ENCODE measurements around the gene OST4.
A peak's percentile ranks its signal among the peaks of the same experiment; 100 is the strongest.
"Not testable (repeated sequence)": the region's sequence is repeated elsewhere in the genome, so short reads cannot be mapped to it uniquely, and the experiment has no call there.

The OST4 gene

GRCh38 chr2:27076323-27076722 is 4.9 kb upstream of the OST4 start:
- H3K9me3 ChIP-seq (ENCODE audit: low read length), result no peaks in the 10 kb centered on the region
- TF ChIP-seq EZH2 (IDR thresholded peaks at IDR 0.05; ENCODE audit: borderline replicate concordance, low read length) (no peak), CTCF (IDR thresholded peaks at IDR 0.05; ENCODE audit: low read length) (no peak)
- no peaks in the 10 kb centered on the region for H3K9me2 ChIP-seq (ENCODE audit: low read depth, low read length)
- H3F3A ChIP-seq (ENCODE audit: insufficient read depth, low read length), result no peaks in the 10 kb centered on the region
- no peaks in the 10 kb centered on the region for H3K36me3 ChIP-seq (ENCODE audit: insufficient read depth, low read length)
- no peaks in the 10 kb centered on the region for H4K20me1 ChIP-seq (ENCODE audit: insufficient read depth, low read length)
- H3K27ac ChIP-seq (ENCODE audit: low read depth, low read length, poor library complexity, severe bottlenecking), result no peak overlapping the region
- no peak overlapping the region for H2AFZ ChIP-seq (ENCODE audit: low read length)
- no peaks in the 10 kb centered on the region; the same call in 1 of the 2 replicates for H3K27me3 ChIP-seq (ENCODE audit: insufficient read depth, low read length)
- H3K4me2 ChIP-seq (ENCODE audit: low read length), result no peak overlapping the region
- no peak overlapping the region for H3K4me3 ChIP-seq (ENCODE audit: low read depth, low read length, poor library complexity, severe bottlenecking)
- no peak overlapping the region for H3K9ac ChIP-seq (ENCODE audit: low read length)
- H3K4me1 ChIP-seq (ENCODE audit: insufficient read depth, low read length, severe bottlenecking), result peaks cover 38% of the 10 kb centered on the region
- no peaks in the 10 kb centered on the region for H3K79me2 ChIP-seq (ENCODE audit: insufficient read depth, low read length)

GRCh38 chr2:27075566-27075871 is 4.1 kb upstream of the OST4 start:
- not testable (repeated sequence) for H3K4me3 ChIP-seq (ENCODE audit: low read depth, low read length, poor library complexity, severe bottlenecking); H3K9me3 ChIP-seq (ENCODE audit: low read length); H3K9me2 ChIP-seq (ENCODE audit: low read depth, low read length); H4K20me1 ChIP-seq (ENCODE audit: insufficient read depth, low read length); H3K79me2 ChIP-seq (ENCODE audit: insufficient read depth, low read length); H3F3A ChIP-seq (ENCODE audit: insufficient read depth, low read length); H3K9ac ChIP-seq (ENCODE audit: low read length); H3K36me3 ChIP-seq (ENCODE audit: insufficient read depth, low read length); H3K27me3 ChIP-seq (ENCODE audit: insufficient read depth, low read length); H2AFZ ChIP-seq (ENCODE audit: low read length)
- peak overlapping the region; percentile 59 for H3K27ac ChIP-seq (ENCODE audit: low read depth, low read length, poor library complexity, severe bottlenecking)
- peak overlapping the region; percentile 42 for H3K4me2 ChIP-seq (ENCODE audit: low read length)
- peaks cover 41% of the 10 kb centered on the region for H3K4me1 ChIP-seq (ENCODE audit: insufficient read depth, low read length, severe bottlenecking)

GRCh38 chr2:27074738-27075565 is 3.5 kb upstream of the OST4 start:
- Histone ChIP-seq H3K4me3 (ENCODE audit: low read depth, low read length, poor library complexity, severe bottlenecking) (no peak overlapping the region), H3K36me3 (ENCODE audit: insufficient read depth, low read length) (peaks cover 5% of the 10 kb centered on the region; the same call in 1 of the 2 replicates), H3K27ac (ENCODE audit: low read depth, low read length, poor library complexity, severe bottlenecking) (peak overlapping the region; percentile 59), H3K9me3 (ENCODE audit: low read length) (no peaks in the 10 kb centered on the region), H3K27me3 (ENCODE audit: insufficient read depth, low read length) (no peaks in the 10 kb centered on the region; the same call in 1 of the 2 replicates), H3K9me2 (ENCODE audit: low read depth, low read length) (no peaks in the 10 kb centered on the region), H3K9ac (ENCODE audit: low read length) (no peak overlapping the region; the same call in 1 of the 2 replicates), H3K79me2 (ENCODE audit: insufficient read depth, low read length) (peaks cover 10% of the 10 kb centered on the region; the same call in 1 of the 2 replicates), H3K4me1 (ENCODE audit: insufficient read depth, low read length, severe bottlenecking) (peaks cover 47% of the 10 kb centered on the region), H3K4me2 (ENCODE audit: low read length) (peak overlapping the region; percentile 42), H3F3A (ENCODE audit: insufficient read depth, low read length) (no peaks in the 10 kb centered on the region), H2AFZ (ENCODE audit: low read length) (no peak overlapping the region), H4K20me1 (ENCODE audit: insufficient read depth, low read length) (no peaks in the 10 kb centered on the region)
- TF ChIP-seq EZH2 (IDR thresholded peaks at IDR 0.05; ENCODE audit: borderline replicate concordance, low read length) (no peak), CTCF (IDR thresholded peaks at IDR 0.05; ENCODE audit: low read length) (no peak)

- Histone ChIP-seq H3K9me3 (ENCODE audit: low read length) (no peaks in the 10 kb centered on the region), H4K20me1 (ENCODE audit: insufficient read depth, low read length) (no peaks in the 10 kb centered on the region), H3K9ac (ENCODE audit: low read length) (no peak overlapping the region), H3F3A (ENCODE audit: insufficient read depth, low read length) (no peaks in the 10 kb centered on the region), H3K27me3 (ENCODE audit: insufficient read depth, low read length) (no peaks in the 10 kb centered on the region), H3K4me1 (ENCODE audit: insufficient read depth, low read length, severe bottlenecking) (peaks cover 52% of the 10 kb centered on the region), H3K79me2 (ENCODE audit: insufficient read depth, low read length) (peaks cover 13% of the 10 kb centered on the region; the same call in 1 of the 2 replicates), H3K9me2 (ENCODE audit: low read depth, low read length) (no peaks in the 10 kb centered on the region), H3K27ac (ENCODE audit: low read depth, low read length, poor library complexity, severe bottlenecking) (peak overlapping the region; percentile 30), H3K4me2 (ENCODE audit: low read length) (no peak overlapping the region), H3K4me3 (ENCODE audit: low read depth, low read length, poor library complexity, severe bottlenecking) (no peak overlapping the region), H3K36me3 (ENCODE audit: insufficient read depth, low read length) (peaks cover 16% of the 10 kb centered on the region; the same call in 1 of the 2 replicates), H2AFZ (ENCODE audit: low read length) (no peak overlapping the region)
- TF ChIP-seq CTCF (IDR thresholded peaks at IDR 0.05; ENCODE audit: low read length), result no peak
- no peak for TF ChIP-seq EZH2 (IDR thresholded peaks at IDR 0.05; ENCODE audit: borderline replicate concordance, low read length)
Observed at GRCh38 chr2:27073782-27074181, 2.3 kb upstream of the OST4 start.

All from OCI-LY1 (cell line).